Panc1 (cell line): Measurements from ENCODE around the gene FRMD1.

Experiments used
- SIN3A ChIP-seq: IDR thresholded peaks from 2 replicates; pipeline ENCODE4 v1.6.1; 2012; ENCODE audit warnings: low read depth, mild to moderate bottlenecking, low read length, moderate library complexity, borderline replicate concordance; ENCODE audit not compliant: insufficient read depth
- TCF7L2 ChIP-seq: IDR thresholded peaks from 2 replicates; pipeline ENCODE4 v1.6.1; 2011; ENCODE audit warnings: mild to moderate bottlenecking, low read depth, low read length, inconsistent platforms
- TF ChIP-seq, protein P1 (sequence below): fragments of 450-650 bp; IDR thresholded peaks from 2 replicates; pipeline ENCODE4 v1.5.1; 2017; ENCODE audit warnings: mild to moderate bottlenecking

DNA sequence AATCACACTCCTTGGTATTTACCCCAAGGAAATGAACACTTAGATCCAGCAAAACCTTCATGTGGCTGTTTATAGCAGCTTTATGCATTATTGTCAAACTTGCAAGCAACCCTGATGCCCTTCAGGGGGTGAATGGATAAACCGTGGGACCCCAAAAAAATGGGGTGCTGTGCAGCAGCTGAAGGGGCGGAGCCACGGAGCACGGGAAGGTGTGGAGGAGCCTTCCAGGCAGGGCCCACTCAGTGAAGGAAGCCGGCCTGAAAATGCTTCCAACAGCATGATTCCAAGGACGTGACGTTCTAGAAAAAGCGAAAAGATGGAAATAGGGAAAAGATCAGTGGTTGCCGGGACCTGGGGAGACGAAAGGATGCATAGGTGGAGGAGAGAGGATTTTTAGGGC, 25.6 kb upstream of the FRMD1 start:
- TF ChIP-seq, protein P1, sequence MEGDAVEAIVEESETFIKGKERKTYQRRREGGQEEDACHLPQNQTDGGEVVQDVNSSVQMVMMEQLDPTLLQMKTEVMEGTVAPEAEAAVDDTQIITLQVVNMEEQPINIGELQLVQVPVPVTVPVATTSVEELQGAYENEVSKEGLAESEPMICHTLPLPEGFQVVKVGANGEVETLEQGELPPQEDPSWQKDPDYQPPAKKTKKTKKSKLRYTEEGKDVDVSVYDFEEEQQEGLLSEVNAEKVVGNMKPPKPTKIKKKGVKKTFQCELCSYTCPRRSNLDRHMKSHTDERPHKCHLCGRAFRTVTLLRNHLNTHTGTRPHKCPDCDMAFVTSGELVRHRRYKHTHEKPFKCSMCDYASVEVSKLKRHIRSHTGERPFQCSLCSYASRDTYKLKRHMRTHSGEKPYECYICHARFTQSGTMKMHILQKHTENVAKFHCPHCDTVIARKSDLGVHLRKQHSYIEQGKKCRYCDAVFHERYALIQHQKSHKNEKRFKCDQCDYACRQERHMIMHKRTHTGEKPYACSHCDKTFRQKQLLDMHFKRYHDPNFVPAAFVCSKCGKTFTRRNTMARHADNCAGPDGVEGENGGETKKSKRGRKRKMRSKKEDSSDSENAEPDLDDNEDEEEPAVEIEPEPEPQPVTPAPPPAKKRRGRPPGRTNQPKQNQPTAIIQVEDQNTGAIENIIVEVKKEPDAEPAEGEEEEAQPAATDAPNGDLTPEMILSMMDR, result no peak
- no peak for TF ChIP-seq TCF7L2
- TF ChIP-seq SIN3A, result no peak
